K562 (cell line): Measurements from ENCODE around the gene PRIM1. TPM values are rescaled to one million over a fixed set of nuclear protein-coding genes. Genes with fewer than 3 reads are reported as not detected.

ENCODE experiments used
- CXXC5 ChIP-seq: fragments of 250-450 bp; sonication (Bioruptor Pico); IDR thresholded peaks from 2 replicates; pipeline ENCODE4 v1.8.0; 2022; ENCODE audit warnings: inconsistent platforms, mild to moderate bottlenecking, moderate library complexity
- EZH2 ChIP-seq: IDR thresholded peaks from 2 replicates; pipeline ENCODE4 v1.6.1; 2012; ENCODE audit warnings: low read depth, mild to moderate bottlenecking, inconsistent platforms, low read length, borderline replicate concordance
- FOXP1 ChIP-seq: sonication (generic); formaldehyde crosslinking; IDR thresholded peaks from 2 replicates; pipeline ENCODE4 v1.8.0; 2022; ENCODE audit warnings: mild to moderate bottlenecking, missing genetic modification reagents
- HDAC1 ChIP-seq, 2 experiments: fragments of 450-650 bp; IDR thresholded peaks; 2 replicates each; pipeline ENCODE4 v1.6.1; 2016 to 2017; ENCODE audit warnings: inconsistent platforms in 1 of 2, mild to moderate bottlenecking in 1 of 2, moderate library complexity in 1 of 2
- IFI16 ChIP-seq: fragments of 250-450 bp; sonication (Bioruptor Pico); IDR thresholded peaks from 2 replicates; pipeline ENCODE4 v2.1.2; 2022; ENCODE audit warnings: mild to moderate bottlenecking, inconsistent platforms
- LCOR ChIP-seq: sonication (generic); formaldehyde crosslinking; IDR thresholded peaks from 2 replicates; pipeline ENCODE4 v1.8.0; 2022; ENCODE audit warnings: mild to moderate bottlenecking, missing genetic modification reagents
- NFE2L1 ChIP-seq: fragments of 450-650 bp; IDR thresholded peaks from 2 replicates; pipeline ENCODE4 v1.6.1; 2016; ENCODE audit warnings: missing genetic modification characterization, low read depth, mild to moderate bottlenecking, missing compliant biosample characterization, moderate library complexity, borderline replicate concordance
- NR0B1 ChIP-seq: fragments of 450-650 bp; IDR thresholded peaks from one replicate; pipeline ENCODE4 v1.6.1; 2018; ENCODE audit warnings: mild to moderate bottlenecking, moderate library complexity; ENCODE audit not compliant: partially characterized antibody
- NR2C2 ChIP-seq, 2 experiments: fragments of 200-800 bp in 1 of 2; sonication (Bioruptor generic) in 1 of 2; sonication (generic) in 1 of 2; formaldehyde crosslinking in 1 of 2; IDR thresholded peaks; 2 replicates each; pipeline versions ENCODE4 v1.6.1 to v1.8.0; 2016 to 2022; ENCODE audit warnings: mild to moderate bottlenecking in 1 of 2, missing compliant biosample characterization in 1 of 2, missing genetic modification characterization in 1 of 2, missing genetic modification reagents in 1 of 2
- PATZ1 ChIP-seq: fragments of 250-450 bp; sonication (Bioruptor Pico); IDR thresholded peaks from 2 replicates; pipeline ENCODE4 v1.5.0; 2020; ENCODE audit warnings: mild to moderate bottlenecking, borderline replicate concordance
- PTTG1 ChIP-seq: fragments of 450-650 bp; IDR thresholded peaks from 2 replicates; pipeline ENCODE4 v1.6.1; 2016; ENCODE audit warnings: low read depth, mild to moderate bottlenecking, missing genetic modification characterization, missing compliant biosample characterization
- RBM15 ChIP-seq: fragments of 200-400 bp; formaldehyde crosslinking; IDR thresholded peaks from 2 replicates; pipeline ENCODE4 v1.6.1; 2018; ENCODE audit warnings: mild to moderate bottlenecking, low read length, moderate library complexity; ENCODE audit not compliant: insufficient read depth
- RBM25 ChIP-seq: fragments of 200-400 bp; formaldehyde crosslinking; IDR thresholded peaks from 2 replicates; pipeline ENCODE4 v1.6.1; 2018; ENCODE audit warnings: low read length, low read depth, moderate library complexity; ENCODE audit not compliant: severe bottlenecking
- SMAD2 ChIP-seq: fragments of 150-350 bp; IDR thresholded peaks from 2 replicates; pipeline ENCODE4 v1.6.1; 2014; ENCODE audit warnings: low read depth, mild to moderate bottlenecking, low read length
- SRF ChIP-seq, 2 experiments: fragments of 250-450, 450-650 bp in 1 of 2; sonication (Bioruptor Pico) in 1 of 2; sonication (generic) in 1 of 2; formaldehyde crosslinking; IDR thresholded peaks; 2 replicates each; pipeline versions ENCODE4 v1.5.0 to v1.5.1; 2020 to 2022; ENCODE audit warnings: mild to moderate bottlenecking in 1 of 2, missing genetic modification reagents in 1 of 2
- THRB ChIP-seq: fragments of 450-650 bp; formaldehyde crosslinking; conservative IDR thresholded peaks from 2 replicates; pipeline ENCODE4 v1.4.0; 2022; ENCODE audit warnings: mild to moderate bottlenecking, missing genetic modification characterization
- ZBTB12 ChIP-seq: fragments of 250-450 bp; sonication (Bioruptor Pico); IDR thresholded peaks from 2 replicates; pipeline ENCODE4 v1.4.0; 2020
- ZC3H4 ChIP-seq: sonication (generic); formaldehyde crosslinking; IDR thresholded peaks from 2 replicates; pipeline ENCODE4 v1.9.0; 2021; ENCODE audit warnings: missing genetic modification reagents, borderline replicate concordance
- ZNF445 ChIP-seq: fragments of 250-450 bp; sonication (Bioruptor Pico); IDR thresholded peaks from 2 replicates; pipeline ENCODE4 v1.4.0; 2020; ENCODE audit warnings: low read depth, mild to moderate bottlenecking, moderate library complexity
- ZNF639 ChIP-seq, 2 experiments: fragments of 200-800 bp in 1 of 2; sonication (Bioruptor generic) in 1 of 2; sonication (generic) in 1 of 2; formaldehyde crosslinking in 1 of 2; IDR thresholded peaks in 1 of 2; conservative IDR thresholded peaks in 1 of 2; 2 replicates each; pipeline versions ENCODE4 v1.5.0 to v1.6.1; 2016 to 2020; ENCODE audit warnings: missing compliant biosample characterization in 1 of 2, missing genetic modification characterization in 1 of 2, missing genetic modification reagents in 1 of 2
- polyA plus RNA-seq, 8 experiments: library from polyadenylated mRNA; depleted of rRNA in 4 of 8; stranded (reverse) in 5 of 8; unstranded in 3 of 8; fragments of >200 nt; fragmentation: Nextera tagmentation in 2 of 8; fragmentation: Illumina TruSeq in 1 of 8; extraction: Ambion mirVana in 2 of 8; extraction: Trizol in 1 of 8; gene quantifications; 2 replicates each; pipeline versions ENCODE4 v1.2.1 to v1.2.3, GENCODE V29; 2011 to 2014; ENCODE audit warnings: inconsistent platforms in 1 of 8, missing spikeins in 1 of 8
- total RNA-seq, 7 experiments: library from RNA; depleted of rRNA in 6 of 7; stranded (reverse); fragments of >200 nt in 6 of 7; fragmentation: Illumina TruSeq in 2 of 7; extraction: Trizol in 2 of 7; gene quantifications; 2 replicates each; pipeline versions ENCODE4 v1.2.1 to v1.2.3, GENCODE V29; 2011 to 2021; ENCODE audit warnings: low replicate concordance in 1 of 7

Gene PRIM1
- total and polyA plus RNA-seq, 9 of the 15 experiments (the other 6 are each of a cell fraction or from before 2014, with no cell fraction given) = 67.2 to 179 (median 140) TPM

GRCh38 chr12:56688846-56689109 lies 63.3 kb downstream of the PRIM1 start (continued):
- 0 out of 2 replicates have a peak, but pooled peaks have one; percentile 10 for TF ChIP-seq PATZ1 (CRISPR knock-in tag)
- TF ChIP-seq RBM15 = no peak
- TF ChIP-seq ZBTB12 = no peak
- TF ChIP-seq ZNF639 (CRISPR knock-in tag; conservative IDR thresholded peaks at IDR 0.05 in 1 of 2, IDR thresholded peaks at IDR 0.05 in 1 of 2) = no peak
- TF ChIP-seq SMAD2 = no peak
- no peak for TF ChIP-seq IFI16 (CRISPR knock-in tag)
- TF ChIP-seq ZC3H4 (CRISPR knock-in tag) = peak; percentile 88; the same call in 1 of the 2 replicates
- TF ChIP-seq RBM25 = no peak
- TF ChIP-seq NFE2L1 (tag) = no peak
- no peak for TF ChIP-seq CXXC5
- no peak for TF ChIP-seq PTTG1 (tag)
- TF ChIP-seq NR2C2 (CRISPR knock-in tag; IDR thresholded peaks at IDR 0.05) = no peak
- TF ChIP-seq NR2C2 (tag; IDR thresholded peaks at IDR 0.05) = peak; percentile 8; the same call in 1 of the 2 replicates
- 0 out of 2 replicates have a peak, but pooled peaks have one; percentile 2 for TF ChIP-seq ZNF445 (CRISPR knock-in tag)
- TF ChIP-seq HDAC1 (IDR thresholded peaks at IDR 0.05) = no peak
- no peak for TF ChIP-seq NR0B1
- peak; percentile 17; the same call in 1 of the 2 replicates for TF ChIP-seq LCOR (CRISPR knock-in tag)
- TF ChIP-seq FOXP1 (CRISPR knock-in tag) = no peak
- TF ChIP-seq THRB (CRISPR knock-in tag) = 0 out of 2 replicates have a peak, but pooled peaks have one; percentile 13
- TF ChIP-seq EZH2 = no peak
- TF ChIP-seq SRF (CRISPR knock-in tag; IDR thresholded peaks at IDR 0.05) = no peak
